Left kidney (tissue), 2 donors: ENCODE data around the gene ADORA2B. TPM values are rescaled to one million over a fixed set of nuclear protein-coding genes. Genes with fewer than 3 reads are reported as not detected.
"Not testable (repeated sequence)": the region's sequence is repeated elsewhere in the genome, so short reads cannot be mapped to it uniquely, and the experiment has no call there.

Experiments
- DNase-seq: peaks from one replicate; pipeline ENCODE4 v3.0.0-alpha.2; 2013
- polyA plus RNA-seq: library from polyadenylated mRNA; unstranded; fragments of 120-200 nt; gene quantifications from one replicate; pipeline ENCODE4 v1.2.1, GENCODE V29; 2013; ENCODE audit not compliant: insufficient read length

Gene ADORA2B
- polyA plus RNA-seq, 1 donor = 4.6 TPM

DNA sequence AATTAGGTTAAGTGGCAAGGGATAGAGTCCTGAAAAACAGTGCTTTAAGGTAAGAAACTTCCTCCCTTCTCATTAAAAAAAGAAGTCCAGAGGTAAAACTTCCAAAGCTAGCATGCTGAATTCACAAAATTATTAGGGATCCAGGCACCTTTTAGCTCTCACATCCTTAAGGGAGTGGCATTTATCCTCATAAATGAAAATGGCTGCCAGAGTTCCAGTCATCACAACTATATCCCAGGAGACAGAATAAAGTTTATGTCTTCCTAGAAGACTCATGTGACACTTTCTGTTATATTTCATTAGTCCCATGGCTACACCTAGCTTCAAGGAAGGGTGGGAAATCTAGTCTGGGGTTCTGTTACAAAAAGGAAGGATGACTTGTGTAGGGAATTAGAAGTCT is 23.3 kb upstream of the ADORA2B start:
- DNase-seq = no peak

DNA sequence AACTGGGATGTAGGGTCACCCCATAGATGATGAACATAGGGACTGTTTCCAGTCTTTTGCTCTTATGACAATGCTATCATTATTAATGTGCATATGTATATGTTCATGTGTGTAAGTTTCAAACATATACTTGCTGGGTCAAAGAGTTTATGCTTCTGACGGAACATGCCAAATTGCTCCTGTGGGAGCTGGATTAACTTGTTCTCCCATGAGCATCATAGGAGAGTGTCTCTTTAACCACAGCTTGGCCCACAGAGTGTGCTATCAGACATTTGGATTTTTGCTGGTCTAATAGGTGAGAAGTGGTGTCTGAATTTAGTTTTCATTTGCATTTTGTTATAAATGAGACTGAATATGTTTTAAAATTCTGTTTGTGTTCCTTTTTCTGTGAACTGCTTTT is 22.3 kb upstream of the ADORA2B start:
- DNase-seq = no peak

DNA sequence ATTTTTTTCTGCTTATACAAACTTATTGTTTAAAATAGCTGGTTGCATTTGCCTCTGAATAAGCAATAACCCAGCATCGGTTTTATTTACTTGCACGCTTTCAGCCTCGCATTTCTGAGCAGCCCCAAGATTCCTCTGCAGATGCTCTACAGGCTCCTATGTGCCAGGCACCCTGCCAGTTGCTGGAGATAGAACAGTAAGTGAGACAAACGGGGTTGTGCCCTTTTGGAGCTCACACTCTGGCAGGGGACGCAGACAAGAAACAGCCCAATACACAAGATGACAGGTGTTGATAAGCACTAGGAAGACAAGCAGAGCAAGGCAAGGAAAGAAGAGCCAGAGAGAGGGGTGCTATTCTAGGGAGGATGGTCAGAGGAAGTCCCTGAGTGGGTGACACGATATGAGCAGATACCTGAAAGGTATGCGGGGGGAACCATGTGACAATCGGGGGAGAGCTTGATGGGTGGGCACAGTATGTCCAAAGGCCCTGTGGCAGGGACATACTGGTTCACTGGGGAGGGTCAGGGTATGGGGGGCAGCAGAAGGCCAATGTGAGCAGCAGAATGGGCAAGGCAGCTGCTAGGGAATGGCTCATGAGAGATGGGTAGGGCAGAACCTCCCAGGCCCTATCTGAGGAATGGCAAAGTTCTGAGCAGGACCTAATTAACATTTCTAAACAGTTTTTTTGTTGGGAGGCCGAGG is 18.7 kb upstream of the ADORA2B start:
- no peak for DNase-seq

DNA sequence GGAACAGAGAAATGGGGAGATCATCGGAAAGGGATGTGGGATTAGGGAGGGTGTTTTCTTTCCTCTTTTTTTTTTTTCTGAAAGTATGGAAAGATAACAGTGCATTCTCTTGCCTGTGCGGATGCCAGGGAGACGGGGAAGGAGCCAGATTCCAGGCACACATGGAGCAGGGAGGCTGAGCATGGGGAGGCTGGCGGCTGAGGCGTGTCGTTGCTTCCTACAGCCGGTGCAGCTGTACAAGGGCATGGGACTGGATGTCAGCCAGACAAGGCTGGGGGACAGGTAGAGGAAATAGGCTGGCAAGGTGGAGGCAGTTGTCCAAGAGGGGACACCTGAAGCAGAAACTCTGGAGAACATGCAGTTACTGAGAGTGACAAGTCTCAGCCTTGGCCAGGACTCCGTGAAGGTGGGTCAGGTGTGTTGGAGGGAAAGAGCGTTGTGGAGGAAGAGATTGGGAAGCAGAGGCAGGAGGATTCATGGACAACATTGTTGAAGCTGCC is 16.6 kb upstream of the ADORA2B start:
- DNase-seq = no peak

DNA sequence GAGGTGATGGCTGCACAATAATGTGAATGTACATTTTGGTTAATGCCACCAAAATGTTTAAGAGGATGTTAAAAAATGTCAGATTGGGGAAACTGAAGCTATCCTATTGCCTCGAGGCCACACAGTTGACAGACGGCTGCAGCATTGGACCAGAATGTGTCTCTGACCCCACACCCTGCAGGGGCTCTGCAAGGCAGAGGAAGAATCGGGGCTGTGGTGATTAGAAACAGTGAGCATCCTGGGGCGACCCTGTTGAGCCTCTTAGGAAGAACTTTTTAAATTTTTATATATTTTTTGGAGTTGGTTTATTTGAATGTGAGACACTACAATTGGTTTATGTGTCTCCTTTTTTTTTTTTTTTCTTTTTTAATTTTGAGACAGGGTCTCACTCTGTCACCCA is 15.0 kb upstream of the ADORA2B start:
- DNase-seq = no peak

DNA sequence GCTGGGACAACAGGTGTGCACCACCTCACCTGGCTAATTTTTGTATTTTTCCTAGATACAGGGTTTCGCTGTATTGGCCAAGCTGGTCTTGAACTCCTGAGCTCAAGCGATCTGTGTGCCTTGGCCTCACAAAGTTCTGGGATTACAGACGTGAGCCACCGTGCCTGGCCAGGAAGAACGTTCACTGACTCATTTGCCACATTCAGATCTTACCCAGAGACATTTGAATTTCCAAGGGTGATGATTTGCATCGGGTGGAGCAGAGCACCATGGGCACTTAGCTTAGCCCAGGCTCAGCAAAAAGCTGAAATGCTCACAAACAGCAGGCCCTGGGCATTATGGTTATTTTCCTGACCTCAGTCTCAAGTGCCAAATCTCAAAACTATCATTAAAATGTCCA is 14.5 kb upstream of the ADORA2B start:
- no peak for DNase-seq

DNA sequence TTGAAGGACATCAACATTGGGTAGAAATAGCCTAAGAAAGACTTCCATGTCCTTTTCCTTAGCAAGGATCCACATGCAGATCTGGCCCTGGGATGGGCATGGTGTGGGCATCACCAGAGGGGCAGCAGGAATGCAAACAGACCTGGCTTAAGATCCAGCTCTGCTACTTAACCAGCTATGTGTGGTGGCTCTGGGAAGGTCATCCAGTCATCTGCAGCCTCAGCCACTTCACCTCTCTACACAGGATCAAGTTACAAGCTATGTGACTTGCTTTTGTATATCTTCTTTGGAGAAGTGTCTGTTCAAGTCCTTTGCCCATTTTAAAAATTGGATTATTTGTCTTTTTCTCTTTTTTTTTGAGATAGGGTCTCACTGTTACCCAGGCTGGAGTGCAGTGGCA is 13.5 kb upstream of the ADORA2B start:
- DNase-seq = no peak

DNA sequence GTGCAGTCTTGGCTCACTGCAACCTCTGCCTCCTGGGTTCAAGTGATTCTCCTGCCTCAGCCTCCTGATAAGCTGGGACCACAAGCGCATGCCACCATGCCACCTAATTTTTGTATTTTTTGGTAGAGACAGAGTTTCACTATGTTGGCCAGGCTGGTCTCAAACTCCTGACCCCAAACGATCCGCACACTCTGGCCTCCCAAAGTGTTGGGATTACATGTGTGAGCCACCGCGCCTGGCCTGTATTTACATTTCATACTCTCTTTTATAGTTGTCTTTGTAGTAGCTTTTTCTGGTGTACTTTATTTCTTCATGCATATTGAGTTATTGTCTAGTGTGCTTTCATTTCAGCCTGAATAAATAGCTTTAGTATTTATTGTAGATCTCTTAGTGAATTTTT is 10.1 kb upstream of the ADORA2B start:
- no peak for DNase-seq

DNA sequence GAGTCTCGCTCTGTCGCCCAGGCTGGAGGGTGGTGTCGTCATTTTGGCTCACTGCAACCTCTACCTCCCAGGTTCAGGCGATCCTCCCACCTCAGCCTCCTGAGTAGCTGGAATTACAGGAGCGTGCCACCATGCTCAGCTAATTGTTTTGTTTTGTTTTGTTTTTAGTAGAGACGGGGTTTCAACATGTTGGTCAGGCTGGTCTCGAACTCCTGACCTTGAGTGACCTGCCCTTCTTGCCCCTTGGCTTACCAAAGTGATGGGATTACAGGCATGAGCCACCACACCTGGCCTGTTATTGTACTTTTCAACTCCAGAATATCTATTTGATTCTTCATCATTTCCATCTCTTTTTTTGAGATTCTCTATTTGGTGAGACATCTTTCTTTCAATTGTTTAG is 9.0 kb upstream of the ADORA2B start:
- no peak for DNase-seq

DNA sequence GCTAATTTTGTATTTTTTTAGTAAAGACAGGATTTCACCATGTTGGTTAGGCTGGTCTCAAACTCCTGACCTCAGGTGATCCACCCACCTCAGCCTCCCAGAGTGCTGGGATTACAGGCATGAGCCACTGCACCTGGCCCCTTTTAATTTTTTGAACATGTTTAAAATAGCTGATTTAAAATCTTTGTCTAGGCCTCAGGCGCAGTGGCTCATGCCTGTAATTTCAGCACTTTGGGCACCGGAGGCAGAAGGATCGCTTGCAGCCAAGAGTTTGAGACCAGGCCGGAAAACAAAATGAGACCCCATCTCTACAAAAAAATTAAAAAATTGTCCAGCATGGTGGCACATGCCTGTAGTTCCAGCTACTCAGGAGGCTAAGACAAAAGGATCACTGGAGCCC is 8.4 kb upstream of the ADORA2B start:
- not testable (repeated sequence) for DNase-seq

DNA sequence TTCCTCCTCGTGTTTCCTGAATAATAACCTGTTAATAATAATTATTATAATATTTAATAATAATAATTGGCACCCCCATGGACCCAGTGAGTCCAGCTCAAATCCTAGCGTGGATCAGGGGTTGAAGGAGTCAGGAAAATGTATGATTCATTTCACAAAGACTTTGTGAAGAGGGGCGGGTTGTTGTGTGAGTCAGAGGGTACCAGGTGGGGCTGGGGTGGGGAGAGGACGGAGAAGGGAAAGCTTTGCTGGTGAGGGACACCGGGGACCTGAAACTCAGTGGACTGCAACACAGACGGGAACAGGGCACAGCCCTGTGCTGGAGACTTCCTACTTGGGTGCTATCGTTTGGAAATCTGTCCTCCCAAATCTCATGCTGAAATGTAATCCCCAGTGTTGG is 3.1 kb upstream of the ADORA2B start:
- no peak for DNase-seq

DNA sequence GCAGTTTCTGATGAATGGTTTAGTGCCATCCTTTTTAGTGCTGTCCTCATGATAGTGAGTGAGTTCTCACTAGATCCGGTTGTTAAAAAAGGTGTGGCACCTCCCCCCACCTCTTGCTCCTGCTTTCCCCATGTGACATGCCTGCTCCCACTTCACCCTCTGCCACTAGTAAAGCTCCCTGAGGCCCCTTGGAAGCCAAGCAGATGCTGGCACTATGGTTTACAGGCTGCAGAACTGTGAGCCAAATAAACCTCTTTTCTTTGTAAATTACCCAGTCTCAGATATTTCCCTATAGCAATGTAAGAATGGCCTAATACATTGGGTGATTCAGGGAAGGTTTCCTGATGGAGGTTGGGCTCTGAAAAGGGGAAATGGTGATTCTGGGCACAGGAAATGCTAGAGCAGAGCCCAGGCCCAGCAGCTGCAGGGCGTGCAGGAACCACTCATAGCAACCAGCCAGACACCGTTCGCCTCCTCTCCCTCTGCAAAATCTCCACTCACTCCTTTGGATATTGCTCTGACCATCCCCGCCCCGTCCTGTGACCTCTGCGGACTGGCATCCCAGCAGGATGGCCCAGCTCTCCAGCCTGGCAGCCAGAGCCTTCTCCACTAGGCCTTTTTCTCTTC is 2.6 kb upstream of the ADORA2B start:
- no peak for DNase-seq

DNA sequence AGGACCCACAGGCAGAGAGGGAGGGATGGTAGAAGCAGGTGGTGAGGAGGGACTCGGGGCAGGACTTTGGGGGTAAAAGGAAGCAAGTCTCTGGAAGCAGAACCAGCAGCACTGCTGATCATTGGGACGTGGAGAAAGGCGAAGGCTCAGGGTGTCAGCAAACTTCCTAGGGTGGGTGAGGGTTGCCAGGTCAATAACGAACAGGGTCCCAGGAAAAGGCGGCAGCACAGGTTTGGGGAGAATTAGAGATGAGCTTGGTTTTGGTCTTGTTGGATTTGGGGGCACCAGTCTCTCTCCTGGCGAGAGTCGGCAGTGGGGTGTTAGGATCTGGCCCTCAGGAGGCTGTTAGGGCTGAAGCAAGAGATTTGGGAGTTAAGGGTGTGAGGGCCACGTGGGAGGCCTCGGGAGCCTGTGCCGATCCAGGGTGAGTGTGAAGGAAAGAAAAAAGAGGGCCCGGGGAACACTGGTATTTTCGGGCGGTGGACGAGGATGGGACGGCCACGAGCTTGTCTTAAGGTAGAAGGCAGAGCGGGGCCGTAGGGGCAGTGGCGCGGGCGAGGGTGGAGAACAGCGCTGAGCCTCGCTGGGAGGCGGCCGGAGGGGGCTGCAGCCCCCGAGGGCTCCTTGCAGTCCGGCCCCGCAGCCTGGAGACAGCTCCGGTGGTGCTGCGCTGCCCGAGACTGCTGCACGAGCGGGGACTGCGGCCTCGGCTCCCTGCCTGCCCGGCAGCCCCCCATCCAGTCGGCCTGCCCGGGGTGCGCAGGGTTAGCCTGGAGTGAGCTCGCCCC is 765 bp upstream of the ADORA2B start:
- peak; percentile 29 for DNase-seq

DNA sequence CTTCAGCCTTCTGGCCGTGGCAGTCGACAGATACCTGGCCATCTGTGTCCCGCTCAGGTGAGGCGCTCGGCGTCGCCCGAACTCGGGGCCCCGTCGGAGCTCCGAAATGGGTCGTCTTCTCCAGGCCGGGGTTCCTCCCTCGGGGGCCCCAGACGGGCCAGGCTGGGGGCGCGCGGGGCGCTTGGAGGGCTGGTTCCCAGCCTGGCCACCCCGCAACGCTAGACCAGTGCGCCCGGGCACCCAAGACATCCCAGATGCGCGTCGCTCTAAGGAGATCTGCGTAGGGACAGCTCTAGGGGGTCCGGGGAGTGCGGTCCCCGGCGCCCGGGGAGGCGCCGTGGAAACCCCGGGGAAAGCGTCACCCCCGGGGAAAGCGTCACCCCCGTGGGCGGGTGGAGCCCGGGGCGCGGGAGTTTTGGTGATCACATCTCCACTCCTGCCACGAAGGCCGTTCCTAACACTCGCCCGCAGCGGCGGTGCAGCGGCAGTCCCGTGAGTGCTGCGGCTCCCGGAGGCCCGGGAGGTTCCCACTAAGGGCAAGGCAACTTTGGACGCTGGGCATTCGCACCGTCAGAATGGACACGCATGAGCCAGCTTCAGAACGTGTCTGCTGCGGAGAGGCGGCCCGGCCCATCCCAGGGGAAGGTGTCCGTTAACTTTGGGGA is 729 bp downstream of the ADORA2B start:
- no peak for DNase-seq

DNA sequence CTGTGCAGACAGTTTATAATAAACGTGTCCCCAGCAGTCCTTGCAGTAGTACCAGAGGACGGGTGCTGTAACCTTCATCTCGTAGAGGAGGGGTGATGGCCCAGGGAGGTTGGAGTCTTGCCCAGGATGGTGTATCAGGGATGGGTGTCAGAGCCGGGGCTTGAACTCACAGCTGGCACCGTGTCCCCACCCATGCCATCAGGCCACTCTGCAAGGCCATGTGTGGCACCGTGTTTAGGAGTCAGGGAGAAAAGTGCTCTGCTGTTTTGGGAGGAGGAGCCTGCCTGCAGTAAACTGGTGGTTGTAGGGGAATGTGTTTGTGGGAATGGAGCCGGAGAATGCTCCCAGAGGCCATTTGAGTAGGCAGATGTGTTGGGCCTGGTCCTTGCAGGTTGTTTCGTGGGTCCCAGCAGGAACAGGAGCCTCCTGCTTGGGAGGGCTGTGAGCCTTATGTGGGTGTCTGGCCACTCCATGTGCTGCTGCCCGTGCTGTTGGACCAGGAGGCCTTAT is 1.7 kb downstream of the ADORA2B start:
- no peak for DNase-seq

DNA sequence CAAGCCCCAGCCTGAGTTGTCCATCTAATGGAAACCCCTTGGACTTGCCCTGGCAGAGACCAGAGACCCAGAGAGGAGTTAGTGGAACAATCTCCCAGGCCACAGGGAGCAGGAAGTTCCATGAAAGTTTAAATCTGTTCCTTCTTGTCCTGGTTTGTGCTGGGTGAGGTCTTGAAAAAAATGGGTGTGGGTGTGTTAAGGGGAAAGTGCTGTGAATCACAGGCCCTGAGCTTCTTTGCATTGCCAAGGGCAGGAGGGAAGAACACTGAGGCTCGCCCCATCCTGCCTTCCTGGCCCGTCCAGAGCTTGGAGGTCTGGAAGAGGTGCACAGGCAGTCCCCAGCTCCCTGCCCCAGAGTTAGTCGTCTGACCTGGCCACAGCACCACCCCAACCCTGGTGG is 2.3 kb downstream of the ADORA2B start:
- no peak for DNase-seq

DNA sequence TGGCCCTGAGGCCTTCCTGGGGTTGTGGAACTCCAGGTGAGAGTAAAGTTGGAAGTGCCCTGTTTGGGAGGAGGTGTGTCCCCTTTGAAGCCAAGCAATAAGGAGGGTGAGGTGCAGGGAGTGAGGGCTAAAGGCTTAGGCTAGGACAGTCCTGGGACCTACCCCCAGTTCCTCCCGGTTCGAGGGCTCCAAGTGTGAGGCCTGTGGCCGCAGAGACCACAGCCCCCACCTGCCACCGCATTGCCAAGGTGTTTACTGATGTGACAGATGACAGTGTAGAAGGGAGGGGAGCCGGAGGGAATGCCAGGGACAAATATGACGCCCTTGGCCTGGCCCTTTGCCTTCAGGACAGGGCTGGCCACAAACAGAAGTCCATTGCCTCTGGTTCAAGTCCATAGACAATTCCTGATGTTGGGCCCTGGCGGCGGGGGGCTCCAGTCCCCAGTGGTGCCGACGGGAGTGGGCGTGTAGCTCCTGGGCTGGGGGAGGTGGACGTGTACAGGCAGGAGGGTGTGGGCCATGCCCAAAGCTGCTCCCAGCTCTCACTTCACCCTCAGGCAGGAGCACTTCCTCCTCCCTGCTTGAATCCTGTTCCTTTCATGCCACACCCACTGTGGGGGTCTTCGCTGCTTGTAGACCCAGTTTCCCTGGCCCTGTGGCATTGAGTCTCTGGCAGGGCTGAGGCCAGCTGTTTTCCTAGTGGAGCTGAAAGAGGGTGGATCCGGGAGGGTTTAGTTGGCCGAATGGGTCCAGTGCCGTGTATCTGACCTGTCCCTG is 3.2 kb downstream of the ADORA2B start:
- no peak for DNase-seq

DNA sequence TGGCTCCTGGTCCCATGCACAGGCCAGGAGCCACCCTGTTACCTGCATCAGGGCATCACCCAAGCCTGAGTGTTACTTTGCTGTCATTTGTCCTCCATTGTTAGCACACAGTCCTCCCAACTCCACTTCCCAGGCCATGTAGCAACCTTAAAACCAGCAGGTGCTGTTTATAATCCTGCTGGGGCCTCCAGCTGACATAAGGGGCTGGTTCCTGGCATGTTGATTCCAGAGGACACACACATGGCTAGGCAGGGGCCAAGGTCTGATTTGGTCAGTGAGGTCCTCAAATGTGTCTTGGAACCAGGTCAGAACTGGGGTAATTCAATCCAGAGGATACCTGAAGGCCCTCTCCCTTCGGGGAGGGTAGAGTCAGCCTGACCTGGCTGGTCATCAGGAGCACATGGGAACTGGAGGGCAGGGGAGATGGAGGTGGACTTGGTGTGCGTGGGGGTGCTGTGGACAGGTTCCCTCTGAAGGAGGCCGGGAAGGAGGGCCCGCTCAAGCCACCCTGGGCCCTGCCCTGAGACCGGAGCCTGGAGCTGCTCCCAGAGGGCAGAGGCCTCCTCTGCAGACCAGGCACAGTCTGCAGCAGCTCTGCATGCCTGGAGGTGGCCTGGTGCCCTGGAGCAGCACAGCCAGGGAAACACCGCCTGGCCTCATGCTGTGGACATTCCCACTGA is 6.6 kb downstream of the ADORA2B start:
- no peak for DNase-seq

DNA sequence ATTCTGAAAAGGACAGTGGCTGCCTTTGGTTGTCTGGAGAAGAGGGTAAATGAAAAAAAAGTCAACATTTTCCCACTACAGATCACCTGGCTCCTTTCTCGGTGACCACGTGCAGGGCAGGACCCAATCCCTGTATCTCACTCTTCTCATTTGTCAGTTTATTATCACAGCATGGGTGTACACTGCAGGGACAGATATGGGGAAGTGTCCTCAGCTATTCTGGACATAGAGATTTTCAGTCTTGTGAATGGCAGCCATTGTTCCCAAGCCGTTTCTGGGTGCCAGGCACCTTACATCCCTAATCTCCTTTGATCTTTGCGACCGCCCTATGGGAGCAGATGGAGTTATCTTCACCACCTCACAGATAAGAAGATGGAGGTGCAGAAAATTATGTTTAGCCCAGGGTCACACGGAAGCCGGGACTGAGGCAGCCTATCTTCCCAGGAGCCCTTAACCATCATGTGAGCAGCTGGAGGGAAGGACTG is 7.2 kb downstream of the ADORA2B start:
- DNase-seq = no peak

DNA sequence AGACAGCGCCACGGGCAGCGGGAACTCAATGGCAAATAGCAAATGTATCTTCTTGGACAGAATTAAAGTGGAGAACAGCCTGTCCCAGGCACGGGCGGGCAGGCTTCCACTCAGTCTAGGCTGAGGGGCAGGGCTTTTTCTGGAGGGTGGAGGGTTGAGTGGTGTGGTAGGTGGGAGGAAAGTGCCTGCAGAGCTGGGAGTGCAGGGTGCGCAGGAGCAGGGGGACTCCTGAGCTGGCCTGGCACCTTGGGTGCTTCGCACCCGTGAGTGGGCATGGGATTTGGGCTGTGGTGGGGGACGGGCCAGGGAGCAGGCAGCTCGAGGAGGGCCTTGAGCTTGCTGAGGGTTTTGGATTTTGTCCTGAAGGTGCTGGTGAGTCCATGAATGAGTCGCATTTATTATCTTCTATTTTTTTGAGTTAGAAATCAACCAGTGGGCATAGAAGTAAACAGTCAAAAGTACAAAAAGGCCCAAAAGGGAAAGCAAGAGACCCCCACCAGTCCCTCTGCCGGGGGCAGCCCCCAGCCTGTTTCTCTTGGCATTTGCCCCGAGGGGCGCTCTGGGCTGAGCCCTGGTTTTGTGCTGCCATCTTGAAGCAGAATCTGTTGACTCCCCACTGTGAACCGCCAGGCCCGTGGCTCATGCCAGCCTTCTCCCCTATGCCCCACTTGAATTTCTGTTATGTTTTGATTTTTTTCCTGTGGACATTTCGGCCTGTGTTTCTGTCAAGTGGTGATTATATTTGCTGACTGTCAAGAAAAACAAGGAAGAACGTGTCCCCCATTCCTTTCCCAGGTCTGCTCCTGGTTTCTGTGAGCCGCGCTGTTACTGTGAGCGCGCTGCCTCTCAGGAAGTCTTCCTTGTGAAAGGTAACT is 8.2 kb downstream of the ADORA2B start:
- DNase-seq = no peak
